Measurements from ENCODE around the gene COL25A1.

COL25A1 gene

GRCh38 chr4:109174224-109174953 is 128.1 kb downstream of the COL25A1 start:
- no peak for TF ChIP-seq CTCF (IDR thresholded peaks at IDR 0.05; ENCODE audit: low read depth, low read length)
- no peak overlapping the region for H3K4me3 ChIP-seq (ENCODE audit: low read depth, low read length)
- DNase-seq (ENCODE audit: low read depth, low spot score): no peak
- in situ Hi-C loops (cut with HindIII; ENCODE audit: low sequenced_read_pairs): no loop called here

GRCh38 chr4:109172301-109172700 is 130.2 kb downstream of the COL25A1 start:
- no peak for TF ChIP-seq CTCF (IDR thresholded peaks at IDR 0.05; ENCODE audit: low read depth, low read length)
- DNase-seq (ENCODE audit: low read depth, low spot score): no peak
- in situ Hi-C loops (cut with HindIII; ENCODE audit: low sequenced_read_pairs): no loop called here
- no peak overlapping the region for H3K4me3 ChIP-seq (ENCODE audit: low read depth, low read length)

- no peak overlapping the region for H3K4me3 ChIP-seq (ENCODE audit: low read depth, low read length)
- no peak for DNase-seq (ENCODE audit: low read depth, low spot score)
- no peak for TF ChIP-seq CTCF (IDR thresholded peaks at IDR 0.05; ENCODE audit: low read depth, low read length)
- in situ Hi-C loops (cut with HindIII; ENCODE audit: low sequenced_read_pairs): no loop called here
Observed at GRCh38 chr4:109171070-109171469, 131.4 kb downstream of the COL25A1 start.

GRCh38 chr4:109169170-109169569 is 133.3 kb downstream of the COL25A1 start:
- no peak overlapping the region for H3K4me3 ChIP-seq (ENCODE audit: low read depth, low read length)
- DNase-seq (ENCODE audit: low read depth, low spot score): no peak
- in situ Hi-C loops (cut with HindIII; ENCODE audit: low sequenced_read_pairs): no loop called here
- TF ChIP-seq CTCF (IDR thresholded peaks at IDR 0.05; ENCODE audit: low read depth, low read length): no peak

GRCh38 chr4:109166586-109166985 is 135.9 kb downstream of the COL25A1 start:
- no peak overlapping the region for H3K4me3 ChIP-seq (ENCODE audit: low read depth, low read length)
- in situ Hi-C loops (cut with HindIII; ENCODE audit: low sequenced_read_pairs): no loop called here
- DNase-seq (ENCODE audit: low read depth, low spot score): no peak
- TF ChIP-seq CTCF (IDR thresholded peaks at IDR 0.05; ENCODE audit: low read depth, low read length): no peak

GRCh38 chr4:109166126-109166525 is 136.3 kb downstream of the COL25A1 start:
- in situ Hi-C loops (cut with HindIII; ENCODE audit: low sequenced_read_pairs): no loop called here
- no peak overlapping the region for H3K4me3 ChIP-seq (ENCODE audit: low read depth, low read length)
- TF ChIP-seq CTCF (IDR thresholded peaks at IDR 0.05; ENCODE audit: low read depth, low read length): no peak
- no peak for DNase-seq (ENCODE audit: low read depth, low spot score)
